PFSK-1 (cell line): ENCODE data around the gene CD164L2.

Source experiments
- FOXP2 ChIP-seq: optimal IDR thresholded peaks from 2 replicates; pipeline ENCODE3; 2011; ENCODE audit warnings: borderline replicate concordance, control low read depth, inconsistent platforms; ENCODE audit not compliant: insufficient read depth; ENCODE audit errors: extremely low read length, extremely low read depth
- POLR2AphosphoS5 ChIP-seq: IDR thresholded peaks from 2 replicates; pipeline ENCODE4 v1.6.1; 2012; ENCODE audit warnings: low read depth, mild to moderate bottlenecking, control low read depth, low read length, moderate library complexity
- SIN3A ChIP-seq: IDR thresholded peaks from 2 replicates; pipeline ENCODE4 v1.6.1; 2012; ENCODE audit warnings: mild to moderate bottlenecking, low read length, moderate library complexity, borderline replicate concordance; ENCODE audit not compliant: insufficient read depth
- TAF1 ChIP-seq: IDR thresholded peaks from 2 replicates; pipeline ENCODE4 v1.6.1; 2012; ENCODE audit warnings: low read length, control low read depth, borderline replicate concordance; ENCODE audit not compliant: insufficient read depth
- TF ChIP-seq, protein P1 (sequence below), 2 experiments: IDR thresholded peaks; 2 replicates each; pipeline versions ENCODE4 v1.6.1 to v1.8.0; 2011 to 2012; ENCODE audit warnings: low read depth in 2 of 2, low read length in 2 of 2, control low read depth in 1 of 2, inconsistent platforms in 1 of 2, mild to moderate bottlenecking in 1 of 2, moderate library complexity in 1 of 2; ENCODE audit not compliant: insufficient read depth in 1 of 2

CD164L2 gene

DNA sequence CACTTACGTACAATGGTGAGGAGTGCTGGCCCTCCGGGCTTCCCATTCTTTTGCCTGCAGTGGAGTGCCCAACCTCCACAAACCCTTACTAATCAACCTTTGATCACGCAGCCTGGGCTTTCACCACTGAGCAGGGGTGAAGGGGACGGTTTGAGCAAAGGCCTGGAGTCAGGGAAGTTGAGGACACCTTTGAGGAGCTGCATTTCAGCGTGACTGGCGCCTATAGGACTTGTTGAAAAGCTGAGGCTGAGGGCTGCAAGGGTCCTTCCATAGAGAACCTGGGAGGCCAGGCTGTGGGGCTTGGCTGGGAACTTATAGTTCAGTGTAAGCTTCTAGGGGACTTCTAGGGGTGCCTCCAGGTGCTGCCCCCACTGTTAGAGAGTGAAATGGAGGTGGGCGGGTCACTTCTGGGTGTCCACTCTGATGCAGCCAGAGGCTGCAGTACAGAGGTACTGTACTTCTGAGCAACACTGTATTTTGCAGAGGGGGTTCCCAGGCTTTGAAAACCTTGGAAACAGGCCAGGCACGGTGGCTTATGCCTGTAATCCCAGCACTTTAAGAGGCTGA lies 31.5 kb downstream of the CD164L2 start:
- TF ChIP-seq POLR2AphosphoS5: no peak
- no peak for TF ChIP-seq FOXP2
- TF ChIP-seq, protein P1, sequence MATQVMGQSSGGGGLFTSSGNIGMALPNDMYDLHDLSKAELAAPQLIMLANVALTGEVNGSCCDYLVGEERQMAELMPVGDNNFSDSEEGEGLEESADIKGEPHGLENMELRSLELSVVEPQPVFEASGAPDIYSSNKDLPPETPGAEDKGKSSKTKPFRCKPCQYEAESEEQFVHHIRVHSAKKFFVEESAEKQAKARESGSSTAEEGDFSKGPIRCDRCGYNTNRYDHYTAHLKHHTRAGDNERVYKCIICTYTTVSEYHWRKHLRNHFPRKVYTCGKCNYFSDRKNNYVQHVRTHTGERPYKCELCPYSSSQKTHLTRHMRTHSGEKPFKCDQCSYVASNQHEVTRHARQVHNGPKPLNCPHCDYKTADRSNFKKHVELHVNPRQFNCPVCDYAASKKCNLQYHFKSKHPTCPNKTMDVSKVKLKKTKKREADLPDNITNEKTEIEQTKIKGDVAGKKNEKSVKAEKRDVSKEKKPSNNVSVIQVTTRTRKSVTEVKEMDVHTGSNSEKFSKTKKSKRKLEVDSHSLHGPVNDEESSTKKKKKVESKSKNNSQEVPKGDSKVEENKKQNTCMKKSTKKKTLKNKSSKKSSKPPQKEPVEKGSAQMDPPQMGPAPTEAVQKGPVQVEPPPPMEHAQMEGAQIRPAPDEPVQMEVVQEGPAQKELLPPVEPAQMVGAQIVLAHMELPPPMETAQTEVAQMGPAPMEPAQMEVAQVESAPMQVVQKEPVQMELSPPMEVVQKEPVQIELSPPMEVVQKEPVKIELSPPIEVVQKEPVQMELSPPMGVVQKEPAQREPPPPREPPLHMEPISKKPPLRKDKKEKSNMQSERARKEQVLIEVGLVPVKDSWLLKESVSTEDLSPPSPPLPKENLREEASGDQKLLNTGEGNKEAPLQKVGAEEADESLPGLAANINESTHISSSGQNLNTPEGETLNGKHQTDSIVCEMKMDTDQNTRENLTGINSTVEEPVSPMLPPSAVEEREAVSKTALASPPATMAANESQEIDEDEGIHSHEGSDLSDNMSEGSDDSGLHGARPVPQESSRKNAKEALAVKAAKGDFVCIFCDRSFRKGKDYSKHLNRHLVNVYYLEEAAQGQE (IDR thresholded peaks at IDR 0.05; ENCODE audit: insufficient read depth in 1 of 2, low read depth in 2 of 2, low read length in 2 of 2): no peak
- TF ChIP-seq TAF1: no peak
- TF ChIP-seq SIN3A: no peak

DNA sequence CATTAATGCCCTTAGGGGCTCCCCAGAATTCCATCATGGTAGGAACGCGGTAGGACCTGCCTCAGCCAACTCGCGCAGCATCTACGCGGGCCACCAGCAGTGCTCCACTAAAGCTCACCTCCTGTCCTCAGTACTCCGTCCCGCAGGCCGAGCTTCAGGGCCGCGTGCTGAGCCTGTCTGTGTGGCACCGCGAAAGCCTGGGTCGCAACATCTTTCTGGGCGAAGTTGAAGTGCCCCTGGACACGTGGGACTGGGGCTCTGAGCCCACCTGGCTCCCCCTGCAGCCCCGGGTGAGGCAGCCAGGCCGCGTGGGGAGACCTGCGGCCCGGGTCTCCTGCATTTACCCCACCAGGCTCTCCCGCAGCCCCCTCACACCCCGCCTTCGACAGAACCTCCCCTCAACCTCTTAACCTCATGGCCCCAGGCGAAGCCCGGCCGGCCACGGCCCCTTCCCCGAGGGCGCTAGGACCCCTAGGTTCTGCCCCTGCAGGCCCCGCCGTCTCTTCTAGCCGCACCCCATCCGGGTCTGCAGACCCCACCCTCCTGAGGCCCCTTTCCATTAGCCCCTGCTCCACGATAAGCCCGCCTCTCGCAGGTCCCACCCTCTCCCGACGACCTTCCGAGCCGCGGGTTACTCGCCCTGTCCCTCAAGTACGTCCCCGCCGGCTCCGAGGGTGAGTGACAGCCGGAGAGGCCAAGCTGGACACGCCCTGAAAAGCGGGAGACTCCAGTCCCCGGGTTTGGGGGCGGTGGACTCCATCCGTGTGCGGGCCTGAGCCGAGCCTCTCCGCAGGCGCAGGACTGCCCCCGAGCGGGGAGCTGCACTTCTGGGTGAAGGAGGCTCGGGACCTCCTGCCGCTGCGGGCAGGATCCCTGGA lies 32.2 kb downstream of the CD164L2 start:
- TF ChIP-seq POLR2AphosphoS5: no peak
- no peak for TF ChIP-seq SIN3A
- no peak for TF ChIP-seq FOXP2
- no peak for TF ChIP-seq TAF1
- TF ChIP-seq, protein P1 (IDR thresholded peaks at IDR 0.05; ENCODE audit: insufficient read depth in 1 of 2, low read depth in 2 of 2, low read length in 2 of 2): no peak

DNA sequence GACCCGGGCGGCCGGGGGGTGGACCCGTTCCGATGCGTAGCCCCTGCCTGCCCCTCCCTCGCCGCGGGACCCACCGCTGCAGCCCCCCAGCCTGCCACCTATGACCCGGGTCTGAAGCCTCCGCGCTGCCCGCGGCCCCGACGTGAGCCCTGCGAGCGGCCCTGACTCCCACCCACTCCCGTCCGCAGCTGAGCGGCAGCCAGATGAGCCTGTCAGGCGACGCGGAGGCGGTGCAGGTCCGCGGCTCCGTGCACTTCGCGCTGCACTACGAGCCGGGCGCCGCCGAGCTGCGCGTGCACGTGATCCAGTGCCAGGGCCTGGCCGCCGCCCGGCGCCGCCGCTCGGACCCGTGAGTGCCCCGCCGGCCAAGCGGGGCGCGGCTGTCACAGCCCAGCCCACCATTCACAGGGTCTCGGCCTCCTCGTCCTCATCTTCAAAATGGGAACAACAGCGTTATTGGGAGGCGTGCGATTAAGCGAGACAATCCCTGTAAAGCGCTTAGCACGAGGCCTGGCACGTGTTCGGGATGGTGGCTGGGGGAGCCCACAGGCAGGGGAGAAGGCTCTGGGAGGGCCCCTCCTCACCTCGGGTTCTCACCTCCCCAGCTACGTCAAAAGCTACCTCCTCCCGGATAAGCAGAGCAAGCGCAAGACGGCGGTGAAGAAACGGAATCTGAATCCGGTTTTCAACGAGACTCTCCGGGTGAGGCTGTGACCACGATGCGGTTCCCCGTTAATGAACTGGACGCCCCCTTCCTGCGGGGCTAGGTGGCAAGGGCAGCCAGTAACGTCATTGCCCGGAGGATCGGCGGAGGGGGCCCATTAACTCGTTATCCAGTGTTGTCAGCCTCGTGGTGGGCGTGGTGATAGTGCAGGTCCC lies 33.1 kb downstream of the CD164L2 start:
- TF ChIP-seq SIN3A (no peak), TAF1 (no peak), FOXP2 (peak; percentile 64)
- TF ChIP-seq, protein P1 (IDR thresholded peaks at IDR 0.05; ENCODE audit: insufficient read depth in 1 of 2, low read depth in 2 of 2, low read length in 2 of 2): no peak

- TF ChIP-seq SIN3A (no peak), TAF1 (no peak), FOXP2 (no peak), POLR2AphosphoS5 (no peak)
- TF ChIP-seq, protein P1 (IDR thresholded peaks at IDR 0.05; ENCODE audit: insufficient read depth in 1 of 2, low read depth in 2 of 2, low read length in 2 of 2): no peak
Measured at GRCh38 chr1:27348861-27349783, 34.0 kb downstream of the CD164L2 start.
